ENCODE measurements around the gene BAMBI. TPM values are rescaled to one million over a fixed set of nuclear protein-coding genes. Genes with fewer than 3 reads are reported as not detected.

The BAMBI gene
- total RNA-seq, 1 experiment from 2014 or later, result 79.1 TPM

- DNase-seq, result no peak
- Histone ChIP-seq H3K27me3 (ENCODE audit: control insufficient read depth, insufficient read depth, low read length) (no peaks in the 10 kb centered on the region), H3K36me3 (replicated peaks; ENCODE audit: control insufficient read depth, insufficient read depth, low read length) (peaks cover 7% of the 10 kb centered on the region), H3K4me3 (ENCODE audit: insufficient read depth, low read depth, low read length) (no peak overlapping the region)
Measured at GRCh38 chr10:28681928-28682750, 4.8 kb downstream of the BAMBI start.

GRCh38 chr10:28684157-28684985 lies 7.0 kb downstream of the BAMBI start:
- no peak for DNase-seq
- no peaks in the 10 kb centered on the region for H3K27me3 ChIP-seq (ENCODE audit: control insufficient read depth, insufficient read depth, low read length)
- H3K4me3 ChIP-seq (ENCODE audit: insufficient read depth, low read depth, low read length), result no peak overlapping the region
- H3K36me3 ChIP-seq (replicated peaks; ENCODE audit: control insufficient read depth, insufficient read depth, low read length), result peaks cover 7% of the 10 kb centered on the region

GRCh38 chr10:28684986-28685580 lies 7.8 kb downstream of the BAMBI start:
- Histone ChIP-seq H3K4me3 (ENCODE audit: insufficient read depth, low read depth, low read length) (no peak overlapping the region), H3K36me3 (replicated peaks; ENCODE audit: control insufficient read depth, insufficient read depth, low read length) (peaks cover 7% of the 10 kb centered on the region), H3K27me3 (ENCODE audit: control insufficient read depth, insufficient read depth, low read length) (no peaks in the 10 kb centered on the region)
- no peak for DNase-seq

- Histone ChIP-seq H3K4me3 (ENCODE audit: insufficient read depth, low read depth, low read length) (no peak overlapping the region), H3K36me3 (replicated peaks; ENCODE audit: control insufficient read depth, insufficient read depth, low read length) (peaks cover 7% of the 10 kb centered on the region), H3K27me3 (ENCODE audit: control insufficient read depth, insufficient read depth, low read length) (no peaks in the 10 kb centered on the region)
- no peak for DNase-seq
Measured at GRCh38 chr10:28685717-28686116, 8.4 kb downstream of the BAMBI start.

GRCh38 chr10:28686835-28687682 lies 9.7 kb downstream of the BAMBI start:
- Histone ChIP-seq H3K36me3 (replicated peaks; ENCODE audit: control insufficient read depth, insufficient read depth, low read length) (peaks cover 2% of the 10 kb centered on the region), H3K4me3 (ENCODE audit: insufficient read depth, low read depth, low read length) (no peak overlapping the region), H3K27me3 (ENCODE audit: control insufficient read depth, insufficient read depth, low read length) (no peaks in the 10 kb centered on the region)
- DNase-seq, result no peak

- Histone ChIP-seq H3K36me3 (replicated peaks; ENCODE audit: control insufficient read depth, insufficient read depth, low read length) (no peaks in the 10 kb centered on the region; the same call in 1 of the 2 replicates), H3K4me3 (ENCODE audit: insufficient read depth, low read depth, low read length) (no peak overlapping the region), H3K27me3 (ENCODE audit: control insufficient read depth, insufficient read depth, low read length) (no peaks in the 10 kb centered on the region)
- no peak for DNase-seq
Measured at GRCh38 chr10:28687683-28688001, 10.3 kb downstream of the BAMBI start.

GRCh38 chr10:28690545-28690944 lies 13.2 kb downstream of the BAMBI start:
- no peak overlapping the region for H3K4me3 ChIP-seq (ENCODE audit: insufficient read depth, low read depth, low read length)
- no peak for DNase-seq
- no peaks in the 10 kb centered on the region for H3K36me3 ChIP-seq (replicated peaks; ENCODE audit: control insufficient read depth, insufficient read depth, low read length)
- H3K27me3 ChIP-seq (ENCODE audit: control insufficient read depth, insufficient read depth, low read length), result no peaks in the 10 kb centered on the region

GRCh38 chr10:28691187-28691694 lies 13.9 kb downstream of the BAMBI start:
- DNase-seq, result no peak
- Histone ChIP-seq H3K27me3 (ENCODE audit: control insufficient read depth, insufficient read depth, low read length) (no peaks in the 10 kb centered on the region), H3K36me3 (replicated peaks; ENCODE audit: control insufficient read depth, insufficient read depth, low read length) (no peaks in the 10 kb centered on the region), H3K4me3 (ENCODE audit: insufficient read depth, low read depth, low read length) (no peak overlapping the region)

- H3K36me3 ChIP-seq (replicated peaks; ENCODE audit: control insufficient read depth, insufficient read depth, low read length), result no peaks in the 10 kb centered on the region
- H3K27me3 ChIP-seq (ENCODE audit: control insufficient read depth, insufficient read depth, low read length), result no peaks in the 10 kb centered on the region
- no peak for DNase-seq
- H3K4me3 ChIP-seq (ENCODE audit: insufficient read depth, low read depth, low read length), result no peak overlapping the region
Measured at GRCh38 chr10:28692050-28692449, 14.7 kb downstream of the BAMBI start.

- Histone ChIP-seq H3K27me3 (ENCODE audit: control insufficient read depth, insufficient read depth, low read length) (no peaks in the 10 kb centered on the region), H3K4me3 (ENCODE audit: insufficient read depth, low read depth, low read length) (no peak overlapping the region), H3K36me3 (replicated peaks; ENCODE audit: control insufficient read depth, insufficient read depth, low read length) (no peaks in the 10 kb centered on the region)
- DNase-seq, result no peak
Measured at GRCh38 chr10:28694530-28694929, 17.2 kb downstream of the BAMBI start.

- DNase-seq, result no peak
- Histone ChIP-seq H3K4me3 (ENCODE audit: insufficient read depth, low read depth, low read length) (no peak overlapping the region), H3K36me3 (replicated peaks; ENCODE audit: control insufficient read depth, insufficient read depth, low read length) (no peaks in the 10 kb centered on the region), H3K27me3 (ENCODE audit: control insufficient read depth, insufficient read depth, low read length) (no peaks in the 10 kb centered on the region)
Measured at GRCh38 chr10:28698075-28698474, 20.8 kb downstream of the BAMBI start.

GRCh38 chr10:28704464-28705161 lies 27.3 kb downstream of the BAMBI start:
- Histone ChIP-seq H3K27me3 (ENCODE audit: control insufficient read depth, insufficient read depth, low read length) (no peaks in the 10 kb centered on the region), H3K4me3 (ENCODE audit: insufficient read depth, low read depth, low read length) (no peak overlapping the region), H3K36me3 (replicated peaks; ENCODE audit: control insufficient read depth, insufficient read depth, low read length) (no peaks in the 10 kb centered on the region)
- no peak for DNase-seq

- Histone ChIP-seq H3K27me3 (ENCODE audit: control insufficient read depth, insufficient read depth, low read length) (no peaks in the 10 kb centered on the region), H3K36me3 (replicated peaks; ENCODE audit: control insufficient read depth, insufficient read depth, low read length) (no peaks in the 10 kb centered on the region), H3K4me3 (ENCODE audit: insufficient read depth, low read depth, low read length) (no peak overlapping the region)
- no peak for DNase-seq
Measured at GRCh38 chr10:28705472-28705871, 28.2 kb downstream of the BAMBI start.

All from H7 (cell line).